Spleen (tissue), 11 donors: ENCODE results near the gene ADIPOR2. TPM values are rescaled to one million over a fixed set of nuclear protein-coding genes. Genes with fewer than 3 reads are reported as not detected.
"Not testable (repeated sequence)": the region's sequence is repeated elsewhere in the genome, so short reads cannot be mapped to it uniquely, and the experiment has no call there.

Source experiments
- DNase-seq: peaks from one replicate; pipeline ENCODE4 v3.0.0-alpha.2; 2020
- H3K27ac ChIP-seq, 8 donors: fragments of 200-600 bp; sonication (generic) in 7 of 8; 1 replicate in 4 of 8; 2 replicates in 4 of 8; pipeline versions ENCODE4 v1.5.0 to v1.8.0; 2016 to 2021; ENCODE audit warnings: inconsistent platforms in 4 of 8, mild to moderate bottlenecking in 4 of 8, moderate library complexity in 1 of 8
- H3K27me3 ChIP-seq, 7 donors: fragments of 200-600 bp; sonication (generic) in 6 of 7; replicated peaks in 1 of 7; 1 replicate in 4 of 7; 2 replicates in 3 of 7; pipeline versions ENCODE4 v1.5.0 to v1.8.0; 2016 to 2021; ENCODE audit warnings: inconsistent platforms in 3 of 7, mild to moderate bottlenecking in 1 of 7
- H3K36me3 ChIP-seq, 6 donors: fragments of 200-600 bp; sonication (generic) in 5 of 6; 1 replicate in 4 of 6; 2 replicates in 2 of 6; pipeline versions ENCODE4 v1.5.0 to v1.8.0; 2016 to 2021; ENCODE audit warnings: inconsistent platforms in 2 of 6
- H3K4me1 ChIP-seq, 6 donors: fragments of 200-600 bp; sonication (generic) in 5 of 6; 1 replicate in 3 of 6; 2 replicates in 3 of 6; pipeline versions ENCODE4 v1.5.0 to v1.8.0; 2016 to 2021; ENCODE audit warnings: inconsistent platforms in 3 of 6
- H3K4me3 ChIP-seq, 8 donors: fragments of 200-600 bp; sonication (generic) in 7 of 8; 1 replicate in 4 of 8; 2 replicates in 4 of 8; pipeline versions ENCODE4 v1.5.0 to v1.8.0; 2016 to 2021; ENCODE audit warnings: inconsistent platforms in 4 of 8, mild to moderate bottlenecking in 4 of 8, moderate library complexity in 2 of 8
- H3K9me3 ChIP-seq, 8 donors: fragments of 200-600 bp; sonication (generic) in 7 of 8; 1 replicate in 4 of 8; 2 replicates in 4 of 8; pipeline versions ENCODE4 v1.5.0 to v1.8.0; 2016 to 2021; ENCODE audit warnings: inconsistent platforms in 4 of 8
- CTCF ChIP-seq, 11 experiments: fragments of 200-600 bp in 7 of 11; fragments of 450-650 bp in 4 of 11; sonication (generic) in 4 of 11; IDR thresholded peaks in 8 of 11; conservative IDR thresholded peaks in 3 of 11; 1 replicate in 7 of 11; 2 replicates in 4 of 11; pipeline versions ENCODE4 v1.4.0 to v1.8.0; 2016 to 2021; ENCODE audit warnings: antibody characterized with exemption in 11 of 11, inconsistent platforms in 4 of 11, mild to moderate bottlenecking in 1 of 11
- POLR2A ChIP-seq, 3 donors: fragments of 450-650 bp; IDR thresholded peaks; one replicate each; pipeline ENCODE4 v1.5.1; 2017; ENCODE audit warnings: antibody characterized with exemption in 3 of 3, mild to moderate bottlenecking in 1 of 3
- POLR2AphosphoS5 ChIP-seq, 3 donors: sonication (generic); formaldehyde crosslinking; IDR thresholded peaks; one replicate each; pipeline ENCODE4 v1.5.1; 2017; ENCODE audit warnings: antibody characterized with exemption in 3 of 3
- WGBS, 5 donors: extraction: QIAGEN DNeasy Blood & Tissue Kit in 3 of 5; methylation state at CpG; one replicate each; pipeline versions ENCODE4 v1.1.5 to v1.1.7; 2013 to 2018; 5-methylcytosine and 5-hydroxymethylcytosine counted together
- intact Hi-C: fragments of 100-400 bp; cut with DNase I; formaldehyde crosslinking; loops from one replicate; pipeline ENCODE4 v1.15.0; 2023; ENCODE audit warnings: low total_unique reads
- polyA plus RNA-seq, 3 donors: library from polyadenylated mRNA; stranded (reverse); fragments of 200-250 nt; gene quantifications; one replicate each; pipeline ENCODE4 v1.2.1, GENCODE V29; 2013
- total RNA-seq, 7 donors: library from RNA; depleted of rRNA in 3 of 7; stranded (reverse); fragments of >200 nt in 3 of 7; fragmentation: NEBNext Ultra II Directional in 4 of 7; extraction: Animal tissue kit (Norgen Biotek cat#: 25700) in 4 of 7; gene quantifications; one replicate each; pipeline versions ENCODE4 v1.1.0 to v1.2.1, GENCODE V29; 2016 to 2021
- donor health status: healthy with polysubstance abuse.
- donor health status: DM: no; HTN: no; CAD: no; lungs with moderate emphysema.
- donor health status: DM: no; HTN: no; CAD: no.
- donor health status: Bipolar disorder and iron deficiency.
- donor health status: healthy.
- donor health status: DM: no; HTN: no; CAD: no.
- donor health status: DM: yes; HTN: yes; CAD: no.

ADIPOR2 gene
- total and polyA plus RNA-seq, 10 donors: 12.9 to 43.7 (median 38.8) TPM

- H3K9me3 ChIP-seq: peaks cover 0 to 19% (median 12%) of the 10 kb centered on the region in 8 donors
- H3K27me3 ChIP-seq, DNase-seq, H3K4me3 ChIP-seq, intact Hi-C loops: not testable (repeated sequence)
- peaks cover 0 to 27% (median 3%) of the 10 kb centered on the region in 6 donors for H3K36me3 ChIP-seq
- 93 to 97% (median 95%) methylated on average over 5 of the region's 5 CpGs for WGBS, 5 donors
- peak overlapping the region in 2 of 8 donors; percentile 59 to 62 for H3K27ac ChIP-seq
- H3K4me1 ChIP-seq: peaks cover 6 to 53% (median 20%) of the 10 kb centered on the region in 6 donors
Measured at GRCh38 chr12:1712852-1713251, 22.0 kb downstream of the ADIPOR2 start.

DNA sequence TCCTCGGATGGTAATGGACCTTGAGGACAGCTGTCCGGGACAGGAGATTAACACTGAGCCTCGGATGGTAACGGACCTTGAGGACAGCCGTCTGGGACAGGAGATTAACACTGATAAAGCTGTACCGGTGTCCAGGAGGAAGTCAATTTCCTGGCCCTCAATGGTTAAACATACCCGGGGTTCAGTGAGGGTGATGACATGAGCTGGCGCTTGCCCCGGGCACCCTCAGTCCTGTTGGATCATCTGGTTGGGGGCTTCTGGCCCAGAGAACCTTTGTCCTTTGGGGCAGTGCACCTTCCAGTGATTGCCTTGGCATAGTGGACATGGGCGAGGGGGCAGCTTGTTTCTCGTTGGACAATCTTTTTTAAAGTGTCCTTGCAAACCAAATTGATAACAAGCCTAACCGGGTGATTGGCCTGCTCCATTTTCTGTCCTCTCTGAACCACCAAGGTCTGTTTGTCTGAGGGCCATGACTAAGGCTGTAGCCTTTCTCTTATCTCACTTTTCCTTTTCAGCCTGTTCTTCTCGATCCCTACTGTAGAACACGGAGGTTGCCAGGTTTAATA is 23.0 kb downstream of the ADIPOR2 start:
- H3K4me3 ChIP-seq, H3K27me3 ChIP-seq, intact Hi-C loops, DNase-seq: not testable (repeated sequence)
- peaks cover 0 to 27% (median 3%) of the 10 kb centered on the region in 6 donors for H3K36me3 ChIP-seq
- H3K27ac ChIP-seq: peak overlapping the region in 6 of 8 donors; percentile 6 to 62 (median 48)
- peaks cover 6 to 57% (median 20%) of the 10 kb centered on the region in 6 donors for H3K4me1 ChIP-seq
- WGBS, 5 donors: 76 to 84% (median 81%) methylated on average over 14 of the region's 14 CpGs
- peaks cover 0 to 19% (median 12%) of the 10 kb centered on the region in 8 donors for H3K9me3 ChIP-seq

- H3K4me1 ChIP-seq: peaks cover 6 to 72% (median 22%) of the 10 kb centered on the region in 6 donors
- DNase-seq, H3K4me3 ChIP-seq, H3K27me3 ChIP-seq, intact Hi-C loops: not testable (repeated sequence)
- H3K36me3 ChIP-seq: peaks cover 0 to 27% (median 3%) of the 10 kb centered on the region in 6 donors
- H3K27ac ChIP-seq: peak overlapping the region in 2 of 8 donors; percentile 20 to 25
- 93 to 96% (median 94%) methylated on average over 8 of the region's 8 CpGs for WGBS, 5 donors
- peaks cover 0 to 19% (median 12%) of the 10 kb centered on the region in 8 donors for H3K9me3 ChIP-seq
Measured at GRCh38 chr12:1715459-1715858, 24.6 kb downstream of the ADIPOR2 start.

GRCh38 chr12:1716215-1716862 is 25.5 kb downstream of the ADIPOR2 start:
- H3K27ac ChIP-seq: peak overlapping the region in 5 of 8 donors; percentile 10 to 36 (median 23)
- intact Hi-C loops: no loop called here
- peaks cover 0 to 27% (median 3%) of the 10 kb centered on the region in 6 donors for H3K36me3 ChIP-seq
- 57 to 59% (median 58%) methylated on average over 3 of the region's 3 CpGs for WGBS, 5 donors
- TF ChIP-seq POLR2A (IDR thresholded peaks at IDR 0.05) (no peak), POLR2AphosphoS5 (IDR thresholded peaks at IDR 0.05) (no peak), CTCF (IDR thresholded peaks at IDR 0.05 in 8 of 11, conservative IDR thresholded peaks at IDR 0.05 in 3 of 11) (no peak)
- H3K4me1 ChIP-seq: peaks cover 6 to 69% (median 20%) of the 10 kb centered on the region in 6 donors
- no peaks in the 10 kb centered on the region for H3K27me3 ChIP-seq
- H3K9me3 ChIP-seq: peaks cover 0 to 19% (median 12%) of the 10 kb centered on the region in 8 donors
- no peak for DNase-seq
- H3K4me3 ChIP-seq: no peak overlapping the region

DNA sequence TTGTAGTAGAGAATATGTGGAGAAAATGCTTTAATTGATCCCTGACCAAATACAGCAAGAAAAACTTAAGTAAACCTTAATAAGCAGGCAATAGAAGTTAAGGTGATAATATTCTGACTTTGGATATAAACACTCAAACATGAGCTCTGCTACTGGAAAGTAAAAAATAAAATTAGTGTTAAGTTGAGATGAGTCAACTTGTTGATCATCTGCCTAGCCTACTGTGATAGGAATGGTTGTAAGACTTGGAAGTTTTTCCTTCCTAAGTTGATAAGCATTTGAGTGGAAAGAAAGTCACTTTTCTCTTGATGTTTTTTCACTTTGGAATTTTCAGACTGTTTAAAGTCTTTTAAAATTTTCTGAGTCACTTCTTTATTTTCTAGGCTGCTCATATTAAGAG is 26.0 kb downstream of the ADIPOR2 start:
- intact Hi-C loops: no loop called here
- peaks cover 0 to 19% (median 12%) of the 10 kb centered on the region in 8 donors for H3K9me3 ChIP-seq
- peaks cover 6 to 66% (median 17%) of the 10 kb centered on the region in 6 donors for H3K4me1 ChIP-seq
- H3K4me3 ChIP-seq: no peak overlapping the region
- H3K27ac ChIP-seq: peak overlapping the region in 1 of 8 donors; percentile 36
- no peaks in the 10 kb centered on the region for H3K27me3 ChIP-seq
- DNase-seq: no peak
- peaks cover 0 to 27% (median 3%) of the 10 kb centered on the region in 6 donors for H3K36me3 ChIP-seq
- TF ChIP-seq POLR2AphosphoS5 (IDR thresholded peaks at IDR 0.05): no peak
- no peak for TF ChIP-seq CTCF (IDR thresholded peaks at IDR 0.05 in 8 of 11, conservative IDR thresholded peaks at IDR 0.05 in 3 of 11)
- TF ChIP-seq POLR2A (IDR thresholded peaks at IDR 0.05): no peak
